ENCODE data around the gene CRTC2.
A peak's percentile ranks its signal among the peaks of the same experiment; 100 is the strongest.

CRTC2 gene

DNA sequence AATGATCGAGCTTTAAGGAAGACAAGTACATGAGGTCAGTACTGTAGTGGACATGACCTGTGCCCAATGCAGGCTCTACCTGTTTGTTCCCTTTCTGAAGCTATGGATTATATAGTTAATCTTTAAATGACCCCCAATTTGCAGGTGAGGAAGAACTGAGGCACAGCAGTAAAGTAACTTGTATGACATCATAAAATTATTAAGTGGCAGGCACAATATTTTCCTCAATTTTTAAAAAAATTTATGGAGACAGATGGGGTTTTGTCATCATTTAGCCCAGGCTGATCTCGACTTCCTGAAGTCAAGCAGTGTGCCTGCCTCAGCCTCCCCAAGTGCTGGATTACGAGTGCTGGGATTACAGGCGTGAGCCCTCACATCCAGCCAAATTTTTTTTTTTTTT lies 32.0 kb downstream of the CRTC2 start:
- TF ChIP-seq, protein P1, sequence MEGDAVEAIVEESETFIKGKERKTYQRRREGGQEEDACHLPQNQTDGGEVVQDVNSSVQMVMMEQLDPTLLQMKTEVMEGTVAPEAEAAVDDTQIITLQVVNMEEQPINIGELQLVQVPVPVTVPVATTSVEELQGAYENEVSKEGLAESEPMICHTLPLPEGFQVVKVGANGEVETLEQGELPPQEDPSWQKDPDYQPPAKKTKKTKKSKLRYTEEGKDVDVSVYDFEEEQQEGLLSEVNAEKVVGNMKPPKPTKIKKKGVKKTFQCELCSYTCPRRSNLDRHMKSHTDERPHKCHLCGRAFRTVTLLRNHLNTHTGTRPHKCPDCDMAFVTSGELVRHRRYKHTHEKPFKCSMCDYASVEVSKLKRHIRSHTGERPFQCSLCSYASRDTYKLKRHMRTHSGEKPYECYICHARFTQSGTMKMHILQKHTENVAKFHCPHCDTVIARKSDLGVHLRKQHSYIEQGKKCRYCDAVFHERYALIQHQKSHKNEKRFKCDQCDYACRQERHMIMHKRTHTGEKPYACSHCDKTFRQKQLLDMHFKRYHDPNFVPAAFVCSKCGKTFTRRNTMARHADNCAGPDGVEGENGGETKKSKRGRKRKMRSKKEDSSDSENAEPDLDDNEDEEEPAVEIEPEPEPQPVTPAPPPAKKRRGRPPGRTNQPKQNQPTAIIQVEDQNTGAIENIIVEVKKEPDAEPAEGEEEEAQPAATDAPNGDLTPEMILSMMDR (IDR thresholded peaks at IDR 0.05; ENCODE audit: borderline replicate concordance, insufficient read depth, low read depth, low read length), result no peak

DNA sequence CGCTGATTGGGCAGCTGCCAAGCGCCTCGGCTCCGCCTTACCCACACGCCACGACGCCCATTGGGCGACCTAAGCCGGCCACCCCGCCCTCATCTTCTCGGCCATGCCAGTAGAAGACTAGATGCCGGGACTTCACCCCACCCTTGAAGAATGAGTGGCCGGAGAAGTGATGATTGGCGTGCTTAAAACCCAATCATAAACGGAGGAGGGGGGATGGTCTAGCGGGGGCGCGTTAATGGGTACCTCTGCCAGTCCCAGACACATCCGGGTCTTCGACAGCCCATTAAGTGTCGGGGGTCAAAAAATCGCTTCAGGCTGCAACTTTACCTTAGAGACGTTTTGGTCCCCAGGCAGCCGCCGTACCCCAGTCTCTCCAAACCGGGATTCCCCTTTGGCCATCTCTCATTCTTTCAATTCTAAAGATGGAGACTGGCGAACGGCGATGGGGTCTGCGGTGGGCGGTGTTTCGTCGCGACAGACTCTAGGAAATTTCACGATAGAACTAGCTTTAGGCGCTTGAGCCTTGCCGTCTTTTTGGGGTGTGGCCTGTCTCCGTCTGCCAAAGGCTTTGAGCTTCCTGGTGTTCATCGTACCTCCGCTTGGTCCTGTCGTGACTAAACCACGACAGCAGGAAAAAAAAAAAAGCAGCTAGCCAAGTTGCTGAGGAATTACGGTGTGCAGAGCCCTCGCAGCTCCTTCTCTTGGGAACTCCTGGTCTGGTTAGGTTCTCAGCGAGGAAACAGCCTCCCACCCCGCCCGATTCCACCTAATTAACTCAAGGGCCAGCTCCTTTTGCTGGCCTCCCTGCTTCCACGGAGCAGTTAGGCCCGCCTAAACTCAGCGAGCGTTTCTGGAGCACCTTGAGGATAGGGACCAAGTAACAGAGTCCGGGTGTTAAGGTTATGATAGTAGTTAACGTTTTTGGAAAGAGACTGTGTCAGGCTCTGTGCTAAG lies 35.2 kb downstream of the CRTC2 start, which contains the start of gene GATAD2B:
GATAD2B (minus strand) TSS at position 1 of the 954 bp plus-strand sequence. CDS start 94,625 bp downstream, outside the sequence.
- peak within 1 kb of the TSS; percentile 96 for H3K4me3 ChIP-seq (ENCODE audit: low read depth, low read length)
- TF ChIP-seq, protein P1 (IDR thresholded peaks at IDR 0.05; ENCODE audit: borderline replicate concordance, insufficient read depth, low read depth, low read length), result no peak

More for the DNA sequence above, 32.0 kb downstream of the CRTC2 start:
- no peak overlapping the region for H3K4me3 ChIP-seq (ENCODE audit: low read depth, low read length)

GRCh38 chr1:153922076-153922971 lies 36.1 kb downstream of the CRTC2 start:
- TF ChIP-seq, protein P1 (IDR thresholded peaks at IDR 0.05; ENCODE audit: borderline replicate concordance, insufficient read depth, low read depth, low read length), result peak; percentile 25; the same call in 1 of the 2 replicates
- peak overlapping the region; percentile 67 for H3K4me3 ChIP-seq (ENCODE audit: low read depth, low read length)

- TF ChIP-seq, protein P1 (IDR thresholded peaks at IDR 0.05; ENCODE audit: borderline replicate concordance, insufficient read depth, low read depth, low read length), result no peak
- H3K4me3 ChIP-seq (ENCODE audit: low read depth, low read length), result peak overlapping the region; percentile 67
These were observed 36.7 kb downstream of the CRTC2 start for GRCh38 chr1:153921803-153922075.

DNA sequence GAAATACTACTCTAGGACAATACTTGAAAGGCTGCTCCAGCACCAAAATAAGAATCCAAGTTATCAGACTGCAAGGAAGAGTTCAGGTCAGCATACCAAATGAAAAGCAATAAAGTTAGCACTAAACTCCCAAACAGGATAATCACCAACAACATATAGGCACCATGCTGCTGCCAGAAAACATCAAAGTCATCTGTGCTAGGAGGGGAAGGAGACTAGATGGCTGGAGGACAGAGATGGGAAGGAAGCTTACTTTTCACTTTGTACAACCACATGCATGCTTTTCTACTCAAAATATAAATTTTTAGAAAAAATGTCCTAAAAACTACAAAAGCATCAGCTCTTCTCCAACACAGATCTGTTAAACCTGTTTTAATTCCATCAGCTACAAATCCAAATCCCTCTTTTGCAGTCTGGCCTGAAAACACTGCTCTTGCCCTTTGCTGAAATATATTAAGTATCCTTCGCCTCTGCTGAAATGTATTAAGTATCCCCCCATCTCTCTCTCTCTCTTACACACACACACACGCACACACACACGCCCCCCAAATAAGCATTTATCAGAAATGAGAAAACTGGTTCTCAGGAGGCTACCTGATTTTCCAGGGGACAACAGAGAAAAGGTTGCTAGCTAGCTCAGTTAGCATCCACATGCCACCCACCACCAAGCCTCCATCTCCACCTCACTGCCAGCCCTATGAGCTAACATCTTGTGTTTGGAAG lies 37.2 kb downstream of the CRTC2 start:
- TF ChIP-seq, protein P1 (IDR thresholded peaks at IDR 0.05; ENCODE audit: borderline replicate concordance, insufficient read depth, low read depth, low read length), result no peak

More for the DNA sequence above, 37.2 kb downstream of the CRTC2 start:
- peak overlapping the region; percentile 67 for H3K4me3 ChIP-seq (ENCODE audit: low read depth, low read length)
